GM18505 (cell line): Measurements from ENCODE around the gene MVD.

ENCODE experiments used
- ATAC-seq: cut with Tn5 transposase; IDR thresholded peaks from one replicate; pipeline ENCODE4 v1.9.1; 2021; ENCODE audit not compliant: unreplicated experiment
- POLR2A ChIP-seq: IDR thresholded peaks from 4 replicates; pipeline ENCODE4 v1.6.1; 2011; ENCODE audit warnings: borderline replicate concordance; ENCODE audit not compliant: insufficient read depth, insufficient read length; ENCODE audit errors: extremely low read depth

MVD gene

DNA sequence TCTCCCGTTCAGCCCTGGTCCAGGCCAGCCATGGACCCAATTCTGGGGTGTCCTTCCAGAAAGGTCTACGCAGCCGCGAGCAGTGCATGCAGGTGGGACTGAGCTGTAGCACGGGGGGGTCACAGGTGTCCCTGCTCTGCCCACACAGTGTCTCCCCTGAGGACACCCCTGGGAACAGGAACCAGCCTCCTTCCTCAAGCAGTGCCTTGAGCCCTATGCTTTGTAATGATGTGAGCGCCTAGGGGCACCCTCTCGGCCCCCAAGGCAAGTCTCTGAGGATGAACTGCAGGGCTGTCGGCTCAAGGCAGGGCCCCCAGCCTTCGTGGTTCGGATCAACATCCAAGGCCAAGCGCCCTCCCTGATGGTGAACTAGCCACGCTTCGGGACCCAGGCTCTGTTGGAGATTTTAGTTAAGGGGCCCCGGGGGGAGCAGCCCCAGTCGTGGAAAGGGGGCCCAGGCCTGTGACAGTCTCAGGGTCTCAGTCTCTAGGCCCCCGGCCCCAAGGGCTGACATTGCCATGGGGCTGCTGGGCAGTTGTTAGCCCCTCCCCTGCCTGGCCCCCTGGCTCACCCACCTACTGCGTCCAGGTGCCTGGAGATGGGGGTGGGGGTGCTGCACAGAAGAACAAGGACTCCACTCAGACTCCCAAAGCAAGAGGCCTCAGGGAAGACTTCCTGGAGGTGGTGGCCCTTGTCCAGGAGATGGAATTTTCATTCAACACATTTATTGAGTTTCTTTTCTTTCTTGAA is 22.2 kb downstream of the MVD start:
- no peak for TF ChIP-seq POLR2A
- ATAC-seq, result no peak

GRCh38 chr16:88640039-88640495 is 22.8 kb downstream of the MVD start:
- no peak for TF ChIP-seq POLR2A

GRCh38 chr16:88639231-88640038 is 23.5 kb downstream of the MVD start:
- TF ChIP-seq POLR2A, result no peak

More at GRCh38 chr16:88640039-88640495, 22.8 kb downstream of the MVD start:
- no peak for ATAC-seq

GRCh38 chr16:88638323-88639230 is 24.3 kb downstream of the MVD start, which contains the start of gene IL17C:
TSS of gene IL17C (plus strand) at chr16:88638572. CDS start at chr16:88638642, 70 bp downstream.
- no peak for TF ChIP-seq POLR2A
- no peak for ATAC-seq

More at GRCh38 chr16:88639231-88640038, 23.5 kb downstream of the MVD start:
- ATAC-seq, result no peak

- no peak for TF ChIP-seq POLR2A
- ATAC-seq, result no peak
Measured at GRCh38 chr16:88636488-88637265, 26.2 kb downstream of the MVD start.

- no peak for ATAC-seq
- TF ChIP-seq POLR2A, result no peak
Measured at GRCh38 chr16:88635671-88636319, 27.1 kb downstream of the MVD start.

DNA sequence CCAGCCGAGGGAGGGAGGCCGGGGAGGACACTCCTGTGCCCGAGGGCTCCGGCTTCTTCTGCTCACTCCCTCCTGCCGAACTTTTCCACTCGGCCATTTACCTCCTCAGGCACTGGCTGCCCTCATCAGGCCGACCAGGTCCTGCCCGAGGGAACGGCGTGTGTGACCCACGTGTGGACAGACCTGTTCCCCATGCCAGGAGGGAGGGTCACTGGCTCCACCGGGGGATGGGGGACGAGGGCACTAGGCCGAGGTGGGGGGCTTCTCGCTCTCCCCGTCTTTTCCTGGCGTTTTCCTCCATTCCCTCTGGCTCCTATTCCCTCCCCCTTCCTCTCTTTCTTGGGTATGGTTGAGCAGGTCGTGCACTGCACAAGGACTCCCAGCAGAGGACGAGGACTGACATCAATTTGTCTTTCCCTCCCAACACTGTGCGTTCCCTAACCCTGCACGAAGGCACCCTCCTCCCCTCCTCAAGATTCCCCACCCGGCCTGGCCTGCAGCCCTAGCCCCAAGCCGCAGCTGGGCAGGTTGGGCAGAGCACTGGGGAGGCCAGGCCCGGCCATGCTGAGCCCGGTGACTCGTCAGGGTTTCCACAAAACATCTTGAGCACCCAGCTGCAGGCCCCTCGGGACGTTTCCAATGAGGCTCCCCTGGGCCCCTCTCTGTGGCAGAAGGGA is 27.8 kb downstream of the MVD start:
- no peak for TF ChIP-seq POLR2A
- no peak for ATAC-seq

DNA sequence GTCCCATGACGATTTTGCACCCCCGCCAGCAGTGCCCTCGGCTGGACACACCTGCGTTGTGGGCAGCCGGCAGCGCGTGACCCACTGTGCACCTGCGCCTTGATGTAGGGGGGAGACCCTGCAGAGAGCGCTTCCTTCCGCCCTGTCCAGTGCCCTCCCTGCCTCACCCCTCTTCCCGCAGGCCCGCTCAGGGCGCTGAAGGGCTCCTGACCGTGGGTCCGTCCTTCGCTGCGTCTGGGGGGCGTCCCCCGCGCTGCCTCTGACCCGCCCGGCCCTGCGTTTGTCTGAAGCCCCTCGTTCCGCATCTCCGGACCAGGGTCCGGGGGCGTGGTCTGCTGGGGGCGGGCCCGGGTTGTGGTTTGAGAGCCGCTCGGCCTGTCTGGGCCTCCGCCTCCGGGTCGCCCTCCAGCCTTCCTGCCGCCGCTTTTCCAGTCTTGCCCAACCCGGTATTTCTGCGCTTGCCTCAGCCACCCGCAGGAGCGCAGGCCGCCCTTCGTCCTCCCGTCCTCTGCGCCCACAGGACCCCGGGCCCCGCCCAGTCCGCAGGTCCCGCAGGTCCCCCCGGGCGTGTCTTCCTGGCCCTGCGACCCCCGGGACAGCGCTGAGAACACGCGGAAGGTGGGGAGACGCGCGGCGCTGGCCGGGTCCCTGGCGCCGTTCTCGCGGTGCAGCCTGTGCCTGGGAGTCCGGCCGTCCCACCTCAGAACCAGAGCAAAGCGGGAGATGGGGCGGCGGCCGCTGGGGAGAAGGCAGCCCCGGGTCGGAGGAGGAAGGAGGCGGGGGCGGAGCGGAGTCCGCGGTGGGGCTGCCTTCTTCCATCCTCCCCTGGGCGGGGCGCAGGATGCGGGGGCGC is 28.5 kb downstream of the MVD start:
- peak; percentile 45 for ATAC-seq
- TF ChIP-seq POLR2A, result no peak

DNA sequence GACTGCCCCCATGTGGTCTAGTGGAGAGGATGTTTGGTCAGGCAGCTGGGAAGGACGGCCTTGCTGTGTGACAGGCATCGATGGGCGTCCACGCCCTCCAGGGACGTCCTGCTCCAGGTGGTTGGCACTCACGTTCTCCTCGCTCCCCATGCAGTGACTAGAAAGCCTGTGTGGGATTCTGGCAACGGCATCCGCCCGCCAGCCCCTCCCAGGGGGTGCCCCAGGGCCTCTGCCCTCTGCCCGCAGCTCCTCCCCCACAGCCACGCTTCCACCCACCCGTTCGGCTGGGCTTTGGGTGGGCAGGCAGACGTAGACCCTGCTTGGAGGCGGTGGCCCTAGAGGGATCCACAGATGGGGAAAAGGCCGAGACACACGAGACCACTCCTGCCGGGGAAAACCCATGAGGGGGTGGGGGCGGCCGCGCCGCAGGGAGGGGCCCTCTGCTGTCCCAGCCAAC is 29.2 kb downstream of the MVD start:
- no peak for TF ChIP-seq POLR2A
- no peak for ATAC-seq

DNA sequence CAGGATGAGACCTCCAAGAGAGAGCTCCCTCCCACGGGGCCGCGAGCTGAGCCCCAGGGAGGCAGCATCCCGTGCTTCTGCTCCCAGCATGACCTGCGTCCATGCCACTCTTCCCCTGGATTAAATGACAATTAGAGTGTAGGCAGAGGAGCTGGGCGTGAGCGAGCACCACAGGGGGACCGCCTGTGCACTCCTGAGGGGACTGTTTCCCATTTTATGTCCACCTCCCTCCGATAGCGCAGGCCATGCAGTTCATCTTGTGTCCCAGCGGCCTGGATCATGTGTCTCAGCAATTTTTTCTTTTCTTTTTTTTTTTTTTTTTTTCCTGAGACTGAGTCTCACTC is 30.3 kb downstream of the MVD start:
- TF ChIP-seq POLR2A, result no peak
- ATAC-seq, result no peak
